Measurements from ENCODE around the gene PPP2R5C. TPM values are rescaled to one million over a fixed set of nuclear protein-coding genes. Genes with fewer than 3 reads are reported as not detected.

Gene PPP2R5C
- total and polyA plus RNA-seq, 9 of the 15 experiments (the other 6 are each of a cell fraction or from before 2014, with no cell fraction given), result 284 to 617 (median 395) TPM

DNA sequence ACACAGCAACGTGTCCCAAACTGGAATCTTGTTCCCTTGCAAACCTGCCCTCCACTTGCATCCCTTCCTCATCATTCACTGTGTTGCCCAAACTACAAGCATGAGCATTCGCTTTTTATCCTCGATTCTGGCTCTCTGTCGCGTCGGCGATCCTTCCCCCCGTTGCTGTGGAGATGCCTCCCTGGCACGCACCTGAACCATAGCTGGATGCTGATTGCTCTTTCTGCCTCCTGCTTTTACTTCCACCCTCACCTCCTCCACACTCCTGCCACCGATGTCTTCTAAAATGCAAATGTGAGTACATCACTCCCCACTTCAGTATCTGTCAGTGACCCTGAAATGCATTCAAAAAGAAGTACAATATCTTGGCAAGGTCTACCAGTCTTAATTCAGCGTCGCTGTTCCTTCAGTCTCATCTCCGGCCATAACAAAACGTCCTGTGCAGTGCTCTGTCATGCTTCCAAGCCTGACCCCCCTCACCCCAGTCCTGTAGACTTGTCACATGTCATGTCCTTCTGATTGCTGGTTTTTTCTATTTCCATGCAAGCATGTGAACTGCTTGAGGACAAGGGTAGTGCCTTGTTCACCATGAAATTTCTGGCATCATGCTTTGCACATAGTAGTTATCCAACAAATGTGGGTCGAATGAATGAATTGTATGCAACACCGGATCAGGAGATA, 2.5 kb upstream of the PPP2R5C start (continued):
- TF ChIP-seq MLLT1 (IDR thresholded peaks at IDR 0.05), result peak in 1 of 2 experiments; percentile 45; a peak in 1 of 4 replicates
- TF ChIP-seq NRF1 (conservative IDR thresholded peaks at IDR 0.05 in 1 of 2, IDR thresholded peaks at IDR 0.05 in 1 of 2), result no peak
- no peak for TF ChIP-seq CREB3L1 (IDR thresholded peaks at IDR 0.05; ENCODE audit: borderline replicate concordance, low read depth)
- no peak for TF ChIP-seq MAFF (IDR thresholded peaks at IDR 0.05; ENCODE audit: low read length)
- no peak for TF ChIP-seq MIER1 (IDR thresholded peaks at IDR 0.05; ENCODE audit: low read depth)
- TF ChIP-seq ZNF584 (CRISPR knock-in tag; IDR thresholded peaks at IDR 0.05; ENCODE audit: low read depth), result no peak
- TF ChIP-seq, protein P1, sequence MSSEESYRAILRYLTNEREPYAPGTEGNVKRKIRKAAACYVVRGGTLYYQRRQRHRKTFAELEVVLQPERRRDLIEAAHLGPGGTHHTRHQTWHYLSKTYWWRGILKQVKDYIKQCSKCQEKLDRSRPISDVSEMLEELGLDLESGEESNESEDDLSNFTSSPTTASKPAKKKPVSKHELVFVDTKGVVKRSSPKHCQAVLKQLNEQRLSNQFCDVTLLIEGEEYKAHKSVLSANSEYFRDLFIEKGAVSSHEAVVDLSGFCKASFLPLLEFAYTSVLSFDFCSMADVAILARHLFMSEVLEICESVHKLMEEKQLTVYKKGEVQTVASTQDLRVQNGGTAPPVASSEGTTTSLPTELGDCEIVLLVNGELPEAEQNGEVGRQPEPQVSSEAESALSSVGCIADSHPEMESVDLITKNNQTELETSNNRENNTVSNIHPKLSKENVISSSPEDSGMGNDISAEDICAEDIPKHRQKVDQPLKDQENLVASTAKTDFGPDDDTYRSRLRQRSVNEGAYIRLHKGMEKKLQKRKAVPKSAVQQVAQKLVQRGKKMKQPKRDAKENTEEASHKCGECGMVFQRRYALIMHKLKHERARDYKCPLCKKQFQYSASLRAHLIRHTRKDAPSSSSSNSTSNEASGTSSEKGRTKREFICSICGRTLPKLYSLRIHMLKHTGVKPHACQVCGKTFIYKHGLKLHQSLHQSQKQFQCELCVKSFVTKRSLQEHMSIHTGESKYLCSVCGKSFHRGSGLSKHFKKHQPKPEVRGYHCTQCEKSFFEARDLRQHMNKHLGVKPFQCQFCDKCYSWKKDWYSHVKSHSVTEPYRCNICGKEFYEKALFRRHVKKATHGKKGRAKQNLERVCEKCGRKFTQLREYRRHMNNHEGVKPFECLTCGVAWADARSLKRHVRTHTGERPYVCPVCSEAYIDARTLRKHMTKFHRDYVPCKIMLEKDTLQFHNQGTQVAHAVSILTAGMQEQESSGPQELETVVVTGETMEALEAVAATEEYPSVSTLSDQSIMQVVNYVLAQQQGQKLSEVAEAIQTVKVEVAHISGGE (CRISPR knock-in tag; IDR thresholded peaks at IDR 0.05), result no peak
- no peak for TF ChIP-seq EWSR1 (IDR thresholded peaks at IDR 0.05; ENCODE audit: borderline replicate concordance, low read depth, partially characterized antibody)
- no peak for TF ChIP-seq GATA2 (CRISPR knock-in tag; IDR thresholded peaks at IDR 0.05)
- no peak for TF ChIP-seq NFE2L1 (tag; IDR thresholded peaks at IDR 0.05; ENCODE audit: borderline replicate concordance, low read depth)
